ENCODE results near the gene ANKRD13B. TPM values are rescaled to one million over a fixed set of nuclear protein-coding genes. Genes with fewer than 3 reads are reported as not detected.
A peak's percentile ranks its signal among the peaks of the same experiment; 100 is the strongest.

Gene ANKRD13B
- total RNA-seq, 1 donor from 2014 or later = 7.9 TPM

GRCh38 chr17:29593591-29594518 is 923 bp downstream of the ANKRD13B start:
- peak overlapping the region; percentile 58 for H3K27ac ChIP-seq

GRCh38 chr17:29594519-29595090 is 1.7 kb downstream of the ANKRD13B start:
- TF ChIP-seq CTCF (IDR thresholded peaks at IDR 0.05) (no peak), POLR2AphosphoS5 (IDR thresholded peaks at IDR 0.05; ENCODE audit: insufficient read depth in 1 of 2, low read depth in 1 of 2) (no peak), POLR2A (IDR thresholded peaks at IDR 0.05) (no peak)
- DNase-seq (ENCODE audit: extremely low spot score in 2 of 2) = no peak
- peak overlapping the region; percentile 58 for H3K27ac ChIP-seq
- no peaks in the 10 kb centered on the region for H3K9me3 ChIP-seq
- H3K4me3 ChIP-seq = peak overlapping the region in 1 of 2 donors; percentile 66
- H3K27me3 ChIP-seq = no peaks in the 10 kb centered on the region
- no peaks in the 10 kb centered on the region for H3K36me3 ChIP-seq
- H3K4me1 ChIP-seq = peaks cover 69% of the 10 kb centered on the region
- intact Hi-C loops (cut with DNase I) = no loop called here

More at GRCh38 chr17:29593591-29594518, 923 bp downstream of the ANKRD13B start:
- Histone ChIP-seq H3K27me3 (no peaks in the 10 kb centered on the region), H3K9me3 (no peaks in the 10 kb centered on the region), H3K36me3 (no peaks in the 10 kb centered on the region), H3K4me3 (peak overlapping the region; percentile 66 to 86), H3K4me1 (peaks cover 69% of the 10 kb centered on the region)
- DNase-seq (ENCODE audit: extremely low spot score in 2 of 2) = no peak
- TF ChIP-seq POLR2A (IDR thresholded peaks at IDR 0.05) = no peak
- no peak for TF ChIP-seq CTCF (IDR thresholded peaks at IDR 0.05)
- no peak for TF ChIP-seq POLR2AphosphoS5 (IDR thresholded peaks at IDR 0.05; ENCODE audit: insufficient read depth in 1 of 2, low read depth in 1 of 2)
- intact Hi-C loops (cut with DNase I) = no loop called here

GRCh38 chr17:29595107-29595942 is 2.4 kb downstream of the ANKRD13B start:
- H3K4me1 ChIP-seq = peaks cover 62% of the 10 kb centered on the region
- no peak overlapping the region for H3K4me3 ChIP-seq
- H3K36me3 ChIP-seq = no peaks in the 10 kb centered on the region
- intact Hi-C loops (cut with DNase I) = no loop called here
- no peaks in the 10 kb centered on the region for H3K9me3 ChIP-seq
- H3K27me3 ChIP-seq = no peaks in the 10 kb centered on the region
- H3K27ac ChIP-seq = peak overlapping the region; percentile 51
- TF ChIP-seq POLR2A (IDR thresholded peaks at IDR 0.05) (no peak), POLR2AphosphoS5 (IDR thresholded peaks at IDR 0.05; ENCODE audit: insufficient read depth in 1 of 2, low read depth in 1 of 2) (no peak), CTCF (IDR thresholded peaks at IDR 0.05) (no peak)
- DNase-seq (ENCODE audit: extremely low spot score in 2 of 2) = no peak

DNA sequence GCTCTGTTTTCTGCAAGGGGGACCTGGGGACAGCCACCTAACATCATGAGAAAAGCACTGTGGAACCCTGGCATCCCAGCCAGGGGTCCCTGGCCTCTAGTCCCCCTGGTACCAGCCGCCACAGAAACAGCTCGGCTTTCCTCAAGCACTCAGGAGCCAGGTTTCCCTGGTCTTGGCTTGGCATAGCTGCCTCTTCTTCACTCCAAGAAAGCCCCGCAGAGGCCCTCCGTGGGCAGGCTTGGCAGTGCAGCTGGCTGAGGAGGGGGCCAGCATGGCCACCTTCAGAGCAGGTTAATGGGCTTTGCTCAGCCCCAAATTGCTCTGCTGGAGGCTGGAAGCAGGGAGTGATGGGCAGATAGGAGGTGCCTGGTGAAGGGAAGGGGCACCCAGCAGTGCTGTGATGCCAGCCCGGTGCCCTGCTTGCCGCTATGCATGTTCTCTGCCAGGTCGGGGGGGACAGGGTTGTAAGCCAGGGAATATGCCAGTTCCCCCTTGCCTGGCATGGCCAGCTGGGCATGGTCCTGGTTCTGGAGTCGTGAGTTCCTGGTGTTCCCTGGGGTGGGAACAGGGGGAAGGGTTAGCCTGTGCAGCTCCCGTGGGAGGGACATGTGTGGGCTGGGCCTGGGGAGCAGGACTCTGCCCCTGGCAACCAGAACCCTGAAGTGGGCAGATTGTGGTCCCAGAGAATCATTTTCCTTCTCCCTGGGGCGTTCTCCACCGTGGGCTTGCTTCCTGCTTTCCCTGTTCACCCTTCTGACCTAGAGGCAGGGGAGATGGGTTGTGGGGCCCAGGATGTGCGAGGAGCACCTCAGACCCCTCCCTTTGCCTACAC is 3.2 kb downstream of the ANKRD13B start:
- no peak for DNase-seq (ENCODE audit: extremely low spot score in 2 of 2)
- TF ChIP-seq POLR2AphosphoS5 (IDR thresholded peaks at IDR 0.05; ENCODE audit: insufficient read depth in 1 of 2, low read depth in 1 of 2) = no peak
- no peak for TF ChIP-seq POLR2A (IDR thresholded peaks at IDR 0.05)
- no peak for TF ChIP-seq CTCF (IDR thresholded peaks at IDR 0.05)
- H3K27me3 ChIP-seq = no peaks in the 10 kb centered on the region
- intact Hi-C loops (cut with DNase I) = no loop called here
- H3K4me1 ChIP-seq = peaks cover 54% of the 10 kb centered on the region
- H3K9me3 ChIP-seq = no peaks in the 10 kb centered on the region
- no peaks in the 10 kb centered on the region for H3K36me3 ChIP-seq
- peak overlapping the region; percentile 51 for H3K27ac ChIP-seq
- H3K4me3 ChIP-seq = no peak overlapping the region
